Measurements from ENCODE around the gene ZNF497.

GRCh38 chr19:58305065-58305931 lies 57.3 kb downstream of the ZNF497 start, which contains the start of gene ERVK3-1:
- TF ChIP-seq CREB1 (IDR thresholded peaks at IDR 0.05; ENCODE audit: low read depth) = peak; percentile 71
- peak; percentile 69 for TF ChIP-seq USF1 (IDR thresholded peaks at IDR 0.05)
- no peak for TF ChIP-seq TEAD4 (IDR thresholded peaks at IDR 0.05)
- TF ChIP-seq ZBTB7A (IDR thresholded peaks at IDR 0.05; ENCODE audit: low read depth) = no peak

Measured in Ishikawa (cell line).